D721Med (cell line): Measurements from ENCODE around the gene GABBR1.

Experiments
- DNase-seq: peaks from one replicate; pipeline ENCODE4 v3.0.0; 2011; ENCODE audit warnings: low spot score; ENCODE audit not compliant: insufficient read length
- FAIRE-seq: peaks from 2 replicates; lab custom pipeline; 2011; peaks lifted over from hg19 to GRCh38; lab: Jason Lieb, UNC
- TF ChIP-seq, protein P1 (sequence below): IDR thresholded peaks from 2 replicates; pipeline ENCODE4 v1.5.1; 2012; ENCODE audit warnings: mild to moderate bottlenecking, control low read depth; ENCODE audit not compliant: insufficient read depth; ENCODE audit errors: missing control alignments

The GABBR1 gene

GRCh38 chr6:29602564-29603361, 30.2 kb downstream of the GABBR1 start:
- TF ChIP-seq, protein P1, sequence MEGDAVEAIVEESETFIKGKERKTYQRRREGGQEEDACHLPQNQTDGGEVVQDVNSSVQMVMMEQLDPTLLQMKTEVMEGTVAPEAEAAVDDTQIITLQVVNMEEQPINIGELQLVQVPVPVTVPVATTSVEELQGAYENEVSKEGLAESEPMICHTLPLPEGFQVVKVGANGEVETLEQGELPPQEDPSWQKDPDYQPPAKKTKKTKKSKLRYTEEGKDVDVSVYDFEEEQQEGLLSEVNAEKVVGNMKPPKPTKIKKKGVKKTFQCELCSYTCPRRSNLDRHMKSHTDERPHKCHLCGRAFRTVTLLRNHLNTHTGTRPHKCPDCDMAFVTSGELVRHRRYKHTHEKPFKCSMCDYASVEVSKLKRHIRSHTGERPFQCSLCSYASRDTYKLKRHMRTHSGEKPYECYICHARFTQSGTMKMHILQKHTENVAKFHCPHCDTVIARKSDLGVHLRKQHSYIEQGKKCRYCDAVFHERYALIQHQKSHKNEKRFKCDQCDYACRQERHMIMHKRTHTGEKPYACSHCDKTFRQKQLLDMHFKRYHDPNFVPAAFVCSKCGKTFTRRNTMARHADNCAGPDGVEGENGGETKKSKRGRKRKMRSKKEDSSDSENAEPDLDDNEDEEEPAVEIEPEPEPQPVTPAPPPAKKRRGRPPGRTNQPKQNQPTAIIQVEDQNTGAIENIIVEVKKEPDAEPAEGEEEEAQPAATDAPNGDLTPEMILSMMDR, result no peak
- FAIRE-seq (no peak), DNase-seq (no peak)

- DNase-seq (no peak), FAIRE-seq (no peak)
- TF ChIP-seq, protein P1, result no peak
These were observed 34.7 kb downstream of the GABBR1 start for GRCh38 chr6:29598172-29598747.

DNA sequence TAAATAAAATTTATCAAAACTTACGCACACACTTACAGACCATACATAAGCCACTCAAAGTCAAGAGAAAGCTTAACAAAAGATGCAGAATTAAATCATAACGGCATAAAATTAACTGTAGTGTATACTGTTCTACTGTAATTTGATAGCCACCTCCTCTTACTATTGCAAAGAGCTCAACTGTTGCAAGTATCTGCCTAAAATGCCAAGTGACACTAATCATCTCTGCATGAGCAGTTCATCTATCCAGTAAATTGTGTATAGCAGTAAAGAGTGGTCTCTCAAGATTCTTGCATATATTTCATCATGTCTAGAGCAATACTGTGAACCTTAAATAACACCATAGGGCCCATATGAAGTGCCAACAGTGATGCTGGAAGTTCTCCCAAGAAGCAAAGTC, 35.8 kb downstream of the GABBR1 start:
- FAIRE-seq (no peak), DNase-seq (no peak)
- TF ChIP-seq, protein P1, result no peak

DNA sequence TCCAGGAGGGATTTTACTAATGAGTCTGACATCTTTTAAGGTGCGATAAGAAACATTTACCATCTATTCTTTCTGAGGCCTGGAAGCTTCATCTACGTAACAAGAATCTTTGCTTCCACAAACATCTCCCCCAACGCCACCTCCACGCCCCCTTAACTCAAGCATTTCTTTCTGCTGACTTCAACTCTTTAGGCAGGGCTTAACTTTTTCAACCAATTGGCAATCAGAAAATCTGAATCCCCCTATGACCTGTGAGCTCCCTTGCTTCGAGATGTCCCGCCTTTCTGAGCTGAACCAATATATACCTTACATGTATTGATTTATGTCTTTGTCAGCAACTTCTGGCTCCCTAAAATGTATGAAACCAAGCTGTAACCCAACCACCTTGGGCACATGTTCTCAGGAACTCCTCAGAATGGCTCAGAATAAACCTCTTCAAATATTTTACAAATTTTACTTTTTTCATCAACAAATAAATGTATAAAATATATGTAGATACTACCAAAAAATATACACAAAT, 36.5 kb downstream of the GABBR1 start:
- FAIRE-seq (no peak), DNase-seq (no peak)
- TF ChIP-seq, protein P1, result no peak

- DNase-seq (no peak), FAIRE-seq (no peak)
- TF ChIP-seq, protein P1, result no peak
These were observed 39.7 kb downstream of the GABBR1 start for GRCh38 chr6:29593199-29593855.

- FAIRE-seq (no peak), DNase-seq (no peak)
- TF ChIP-seq, protein P1, result no peak
These were observed 41.3 kb downstream of the GABBR1 start for GRCh38 chr6:29591677-29592076.
